Fibroblast of skin of left biceps (primary cell): ENCODE measurements around the gene SLFN14.
"Not testable (repeated sequence)": the region's sequence is repeated elsewhere in the genome, so short reads cannot be mapped to it uniquely, and the experiment has no call there.

Experiments used
- DNase-seq, 2 experiments: peaks; one replicate each; pipeline ENCODE4 v3.0.0-alpha.2; 2013; ENCODE audit warnings: low read depth in 2 of 2

SLFN14 gene

DNA sequence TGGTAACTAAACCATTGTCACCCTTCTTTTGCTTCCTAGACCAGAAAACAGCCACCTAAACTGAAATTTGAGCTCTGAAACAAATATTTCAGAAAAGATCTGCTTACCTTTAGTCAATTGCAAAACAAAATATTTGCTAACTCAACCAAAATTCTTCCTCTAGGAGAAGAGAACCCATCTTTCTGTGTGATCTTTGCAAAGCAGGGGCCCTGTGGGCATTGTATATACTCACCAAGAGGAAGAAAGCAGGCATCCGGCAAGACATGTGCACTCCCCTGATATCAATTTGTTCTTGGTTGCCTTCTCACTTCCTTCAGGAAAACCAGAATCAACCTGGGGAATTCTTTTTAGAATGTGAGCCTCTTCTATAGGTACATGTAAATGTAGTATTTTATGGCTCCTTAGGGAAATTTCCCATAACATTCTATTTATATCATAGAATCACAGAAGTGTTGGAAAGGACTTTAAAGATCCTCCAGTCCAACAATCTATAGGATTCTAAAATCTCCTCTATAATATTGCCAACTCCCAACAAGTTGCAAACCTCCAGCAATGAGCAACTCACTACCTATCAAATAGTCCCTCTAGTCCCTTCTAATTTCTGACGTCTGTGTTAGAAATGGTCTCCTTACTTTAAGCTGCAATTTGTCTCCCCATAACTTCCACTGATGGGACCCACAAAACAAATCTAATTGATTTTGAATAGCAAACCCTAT, 966 bp downstream of the SLFN14 start:
- DNase-seq = no peak

DNA sequence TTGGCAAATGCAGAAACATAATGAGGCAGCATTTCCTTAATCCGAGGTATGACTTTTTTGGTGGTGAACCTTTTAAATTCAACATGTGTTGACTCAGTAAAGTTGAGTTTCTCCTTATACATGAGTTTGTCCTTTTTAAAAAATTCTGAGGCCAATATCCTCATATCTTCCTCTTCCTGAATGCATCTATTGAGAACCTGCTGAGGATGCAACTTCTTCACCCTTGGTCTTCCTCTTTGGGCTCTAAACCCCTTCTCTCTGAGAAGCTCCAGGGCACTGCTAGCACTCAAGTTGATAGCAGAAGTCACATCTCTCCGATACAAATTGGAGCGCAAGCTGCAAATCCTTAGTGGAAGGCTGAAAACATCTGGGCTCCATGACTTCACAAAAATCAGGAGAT, 3.3 kb downstream of the SLFN14 start:
- DNase-seq = no peak

DNA sequence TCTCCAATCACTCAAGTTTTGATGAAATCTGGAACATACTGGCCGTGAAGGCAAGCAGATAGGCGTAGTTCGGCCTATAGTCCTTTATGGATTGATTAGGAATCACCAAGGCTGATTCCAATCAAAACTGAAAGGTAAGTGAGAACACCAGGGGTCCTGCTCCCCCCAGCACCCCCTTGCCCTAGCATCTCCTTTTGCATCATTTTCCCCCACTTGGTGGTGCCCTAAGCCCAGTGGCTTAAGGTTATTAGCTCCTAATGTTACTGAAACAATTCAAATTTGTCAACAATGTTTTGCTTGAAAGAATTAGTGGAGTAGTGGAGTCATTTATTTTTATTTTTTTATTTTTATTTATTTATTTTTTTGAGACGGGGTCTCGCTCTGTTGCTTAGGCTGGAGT, 4.9 kb downstream of the SLFN14 start:
- DNase-seq = no peak

- no peak for DNase-seq
These were observed 6.0 kb downstream of the SLFN14 start for GRCh38 chr17:35554668-35555067.

DNA sequence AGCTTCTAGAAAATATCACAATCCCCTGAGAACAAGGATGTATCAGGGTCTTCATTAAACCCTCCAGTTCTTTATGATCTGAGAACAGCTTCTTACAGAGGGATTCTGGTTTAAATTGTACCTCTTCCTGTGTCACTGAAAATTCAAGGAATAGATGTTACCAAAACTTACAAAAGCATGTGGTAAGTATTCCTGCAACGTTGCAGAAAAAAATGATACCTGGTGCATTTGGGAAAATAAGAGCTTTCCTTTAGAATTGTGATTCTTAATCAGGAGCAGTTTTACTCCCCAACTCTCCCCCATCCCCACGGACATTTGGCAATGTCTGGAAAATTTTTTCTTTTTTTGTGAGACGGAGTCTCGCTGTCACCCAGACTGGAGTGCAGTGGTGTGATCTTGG, 7.3 kb downstream of the SLFN14 start:
- DNase-seq = no peak

DNA sequence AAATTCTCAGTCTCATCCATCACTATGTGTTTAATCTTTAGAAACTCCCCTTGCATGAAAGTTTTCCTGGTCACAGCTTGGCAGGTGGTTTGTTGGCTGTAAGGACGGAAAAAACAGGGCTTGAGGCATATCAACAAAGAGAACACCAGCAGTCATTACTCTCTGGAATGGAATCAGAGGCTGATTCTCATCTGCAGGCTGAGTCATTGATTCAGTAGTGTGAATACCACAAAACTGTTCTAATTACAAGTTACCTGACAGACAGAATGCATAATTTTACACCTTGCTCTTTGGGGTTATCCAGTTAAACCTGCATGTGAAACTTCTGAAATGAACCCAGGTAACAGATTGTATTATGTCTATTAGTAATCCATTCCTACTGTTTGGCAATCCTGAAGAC, 11.6 kb downstream of the SLFN14 start:
- DNase-seq = no peak

- DNase-seq = no peak
These were observed 12.3 kb downstream of the SLFN14 start for GRCh38 chr17:35548208-35548810.

GRCh38 chr17:35546487-35546886, 14.1 kb downstream of the SLFN14 start:
- no peak for DNase-seq

- no peak for DNase-seq
These were observed 15.5 kb downstream of the SLFN14 start for GRCh38 chr17:35545150-35545549.

DNA sequence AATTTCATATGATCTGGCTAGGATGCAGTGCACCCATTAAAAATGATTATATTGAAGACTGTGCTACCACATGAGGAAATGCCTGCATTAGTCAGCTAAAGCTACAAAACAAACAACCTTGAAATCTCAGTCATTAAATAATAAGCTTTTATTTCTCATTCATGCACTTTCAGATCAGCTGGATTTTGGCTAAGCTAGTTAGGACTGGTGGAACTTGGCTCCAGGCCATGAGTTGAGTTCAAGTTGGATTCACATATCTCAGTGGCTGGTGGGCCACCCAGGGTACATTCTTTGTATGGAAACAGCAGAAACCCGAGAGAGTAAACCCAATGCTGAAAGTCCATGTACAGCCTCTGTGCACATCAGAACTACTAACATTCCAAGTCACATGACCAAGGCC, 16.8 kb downstream of the SLFN14 start:
- no peak for DNase-seq

GRCh38 chr17:35542990-35543389, 17.6 kb downstream of the SLFN14 start:
- DNase-seq = no peak

DNA sequence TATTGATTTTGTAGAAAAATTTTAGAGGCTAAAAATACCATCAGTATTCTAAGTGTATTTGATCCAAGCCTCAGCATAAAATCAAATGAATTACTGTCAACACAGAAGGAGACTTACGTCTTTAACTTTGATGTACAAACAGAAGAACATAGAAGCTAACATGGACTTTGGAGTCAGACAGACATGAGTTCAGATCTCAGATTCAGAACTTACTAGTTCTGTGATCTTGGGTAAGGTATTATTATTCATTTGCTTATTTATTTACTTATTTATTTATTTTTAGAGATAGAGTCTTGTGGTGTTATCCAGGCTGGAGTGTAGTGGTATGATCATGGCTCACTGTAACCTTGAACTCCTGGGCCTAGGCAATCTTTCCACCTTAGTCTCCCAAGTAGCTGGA, 19.2 kb downstream of the SLFN14 start:
- DNase-seq = no peak

DNA sequence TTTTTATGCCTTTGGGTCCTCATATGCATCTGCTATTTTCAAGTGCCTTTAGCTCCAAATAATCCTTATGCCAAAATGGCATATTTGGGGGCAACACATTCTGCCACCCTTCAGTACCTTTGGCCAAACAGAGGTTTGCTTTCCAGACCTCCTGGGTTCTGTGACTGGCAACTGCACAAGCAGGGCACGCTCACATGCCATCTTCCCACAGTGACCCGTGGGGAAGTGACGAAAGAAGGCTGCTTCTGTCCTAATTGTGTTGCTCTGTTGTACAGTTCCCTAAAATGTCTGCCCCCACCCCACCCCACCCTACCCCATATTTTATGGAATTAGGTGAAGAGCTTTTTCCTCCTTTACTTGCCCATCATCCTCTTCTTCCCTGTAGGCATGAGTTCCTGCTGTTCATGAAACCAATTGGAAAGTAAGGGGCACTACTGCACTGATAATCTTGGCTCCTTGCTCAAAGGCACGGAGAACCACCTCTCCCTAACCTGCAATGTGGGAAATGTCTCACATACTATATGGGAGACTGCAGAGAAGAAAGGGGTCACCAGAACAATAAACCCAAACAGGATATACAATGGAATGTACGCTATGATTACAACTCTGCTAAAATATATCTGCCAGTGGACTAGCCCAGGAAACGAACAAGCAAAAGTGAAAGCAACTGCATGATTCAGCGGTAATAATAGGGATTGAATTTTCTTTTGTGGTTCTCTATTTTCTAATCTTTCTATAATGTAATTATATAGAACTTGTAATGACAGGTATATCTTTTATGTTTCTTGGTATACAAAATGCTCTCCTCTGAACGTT, 19.8 kb downstream of the SLFN14 start:
- DNase-seq = no peak

GRCh38 chr17:35539659-35540026, 21.0 kb downstream of the SLFN14 start:
- DNase-seq = no peak

- DNase-seq = no peak
These were observed 22.9 kb downstream of the SLFN14 start, which contains the start of gene SLFN12L for GRCh38 chr17:35537601-35538141. Gene SLFN12L (minus strand): TSS chr17:35537678. CDS start chr17:35522364, 15,314 bp downstream.

- no peak for DNase-seq
These were observed 23.9 kb downstream of the SLFN14 start for GRCh38 chr17:35536664-35537171.

GRCh38 chr17:35535406-35535805, 25.2 kb downstream of the SLFN14 start:
- not testable (repeated sequence) for DNase-seq

- DNase-seq = no peak
These were observed 26.0 kb downstream of the SLFN14 start for GRCh38 chr17:35534576-35535093.

DNA sequence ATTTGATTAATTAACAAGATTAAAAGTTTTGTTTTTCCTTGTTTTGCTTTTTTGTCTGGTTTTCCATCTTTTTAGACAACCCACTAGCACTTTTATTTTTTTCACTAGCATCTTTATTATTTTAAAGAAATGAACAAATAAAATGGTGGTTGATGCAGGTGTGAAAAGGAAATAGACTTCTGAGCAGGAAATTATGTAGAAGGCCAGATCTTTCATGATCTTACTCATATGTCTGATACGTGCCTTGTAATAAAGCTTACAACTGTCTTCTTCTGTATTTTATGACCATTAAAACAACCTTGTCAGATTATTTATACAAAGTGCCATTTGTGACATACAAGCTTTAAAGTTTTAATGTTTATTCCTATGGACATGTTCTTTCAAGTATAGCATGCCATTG, 29.5 kb downstream of the SLFN14 start:
- DNase-seq = no peak

- DNase-seq = no peak
These were observed 30.8 kb downstream of the SLFN14 start for GRCh38 chr17:35529866-35530265.

GRCh38 chr17:35529326-35529725, 31.3 kb downstream of the SLFN14 start:
- DNase-seq = not testable (repeated sequence)

DNA sequence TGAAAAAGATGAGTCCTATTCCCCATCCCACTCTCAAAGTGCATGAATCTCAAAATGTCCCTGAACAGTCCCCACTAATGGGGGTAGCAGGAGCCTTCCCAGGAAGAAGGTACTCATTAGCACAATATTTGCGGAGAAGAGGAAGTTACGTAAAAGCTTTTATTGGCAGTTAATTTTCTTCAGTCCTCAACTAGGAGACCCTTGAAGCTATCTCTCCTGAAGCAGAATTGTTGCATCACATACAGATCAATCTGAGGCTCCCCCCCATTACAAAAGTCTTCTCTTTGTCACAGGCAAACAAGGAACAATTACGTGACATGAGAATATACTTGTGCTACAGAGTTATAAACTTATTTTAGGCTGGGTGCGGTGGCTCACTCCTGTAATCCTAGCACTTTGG, 37.3 kb downstream of the SLFN14 start:
- no peak for DNase-seq
